WI38 (cell line): ENCODE results near the gene FRMPD1.

Source experiments
- H3K4me3 ChIP-seq: 2 replicates; pipeline ENCODE4 v1.5.1; 2011; ENCODE audit warnings: low read depth, mild to moderate bottlenecking, control low read depth, low read length
- CTCF ChIP-seq: IDR thresholded peaks from 2 replicates; pipeline ENCODE4 v1.5.1; 2012; ENCODE audit warnings: low read depth, mild to moderate bottlenecking, control low read depth, low read length

FRMPD1 gene

GRCh38 chr9:37778534-37778933 is 127.8 kb downstream of the FRMPD1 start:
- no peak overlapping the region for H3K4me3 ChIP-seq

GRCh38 chr9:37784291-37784615 is 133.5 kb downstream of the FRMPD1 start:
- peak overlapping the region; percentile 84 for H3K4me3 ChIP-seq
- no peak for TF ChIP-seq CTCF

More at GRCh38 chr9:37778534-37778933, 127.8 kb downstream of the FRMPD1 start:
- no peak for TF ChIP-seq CTCF

GRCh38 chr9:37784616-37785483 is 134.1 kb downstream of the FRMPD1 start, which contains the start of gene EXOSC3:
Gene EXOSC3 (minus strand): TSS chr9:37785064. CDS start chr9:37785044, 20 bp downstream.
- H3K4me3 ChIP-seq = peak within 1 kb of the TSS; percentile 84
- no peak for TF ChIP-seq CTCF

- no peak overlapping the region for H3K4me3 ChIP-seq
- TF ChIP-seq CTCF = no peak
These were observed 136.3 kb downstream of the FRMPD1 start for GRCh38 chr9:37787059-37787458.

GRCh38 chr9:37788332-37788731 is 137.6 kb downstream of the FRMPD1 start:
- H3K4me3 ChIP-seq = no peak overlapping the region
- no peak for TF ChIP-seq CTCF

GRCh38 chr9:37790096-37790495 is 139.3 kb downstream of the FRMPD1 start:
- TF ChIP-seq CTCF = no peak
- H3K4me3 ChIP-seq = no peak overlapping the region

- TF ChIP-seq CTCF = no peak
- no peak overlapping the region for H3K4me3 ChIP-seq
These were observed 141.4 kb downstream of the FRMPD1 start for GRCh38 chr9:37792122-37792521.
